CD8-positive, alpha-beta memory T cell (primary cell): ENCODE data around the gene UCK2. TPM values are rescaled to one million over a fixed set of nuclear protein-coding genes. Genes with fewer than 3 reads are reported as not detected.

Experiments
- CTCF ChIA-PET: fragments of 350-600 bp; sonication (Branson Sonifier 250); formaldehyde crosslinking; loops from one replicate; lab custom pipeline; 2021; ENCODE audit warnings: antibody characterized with exemption; lab: Charles Lee
- POLR2A ChIA-PET: fragments of 350-600 bp; sonication (Branson Sonifier 250); formaldehyde crosslinking; loops from one replicate; lab custom pipeline; 2021; ENCODE audit warnings: antibody characterized with exemption; lab: Charles Lee
- DNase-seq, 5 donors: peaks; one replicate each; pipeline versions ENCODE4 v3.0.0 to v3.0.0-alpha.2; 2020 to 2022; ENCODE audit warnings: mixed read lengths in 1 of 5
- H3K27ac ChIP-seq: one replicate; pipeline ENCODE4 v1.7.0; 2013; ENCODE audit warnings: low read depth, mild to moderate bottlenecking, low read length, moderate library complexity
- H3K27me3 ChIP-seq: 2 replicates; pipeline ENCODE4 v1.7.0; 2013; ENCODE audit warnings: low read length, mild to moderate bottlenecking; ENCODE audit not compliant: insufficient read depth, poor library complexity, severe bottlenecking
- H3K36me3 ChIP-seq: 2 replicates; pipeline ENCODE4 v1.7.0; 2013; ENCODE audit warnings: mild to moderate bottlenecking, low read length, moderate library complexity; ENCODE audit not compliant: insufficient read depth
- H3K4me1 ChIP-seq: 2 replicates; pipeline ENCODE4 v1.7.0; 2013; ENCODE audit warnings: mild to moderate bottlenecking, low read length, moderate library complexity; ENCODE audit not compliant: insufficient read depth
- H3K4me3 ChIP-seq: 2 replicates; pipeline ENCODE4 v1.7.0; 2013; ENCODE audit warnings: mild to moderate bottlenecking, low read length
- H3K9me3 ChIP-seq: 2 replicates; pipeline ENCODE4 v1.7.0; 2013; ENCODE audit warnings: mild to moderate bottlenecking, low read length
- H3K27ac Mint-ChIP-seq, 8 donors: one replicate each; pipeline ENCODE4 v1.8.0; 2020 to 2021; ENCODE audit warnings: mixed read lengths in 8 of 8, mild to moderate bottlenecking in 6 of 8, inconsistent platforms in 3 of 8, moderate library complexity in 3 of 8
- H3K27me3 Mint-ChIP-seq, 2 donors: one replicate each; pipeline ENCODE4 v1.8.0; 2020 to 2021; ENCODE audit warnings: mixed read lengths in 2 of 2, mild to moderate bottlenecking in 1 of 2, moderate library complexity in 1 of 2
- H3K36me3 Mint-ChIP-seq, 3 donors: one replicate each; pipeline ENCODE4 v1.8.0; 2020 to 2021; ENCODE audit warnings: mixed read lengths in 3 of 3, inconsistent platforms in 1 of 3, mild to moderate bottlenecking in 1 of 3
- H3K4me1 Mint-ChIP-seq, 3 donors: one replicate each; pipeline ENCODE4 v1.8.0; 2020 to 2021; ENCODE audit warnings: mixed read lengths in 3 of 3, inconsistent platforms in 1 of 3, mild to moderate bottlenecking in 1 of 3
- H3K4me3 Mint-ChIP-seq, 7 donors: one replicate each; pipeline ENCODE4 v1.8.0; 2020 to 2021; ENCODE audit warnings: mixed read lengths in 7 of 7, mild to moderate bottlenecking in 6 of 7, moderate library complexity in 4 of 7, inconsistent platforms in 2 of 7
- H3K9me3 Mint-ChIP-seq, 5 donors: one replicate each; pipeline ENCODE4 v1.8.0; 2020 to 2022; ENCODE audit warnings: mixed read lengths in 5 of 5, mild to moderate bottlenecking in 3 of 5, moderate library complexity in 2 of 5, inconsistent platforms in 1 of 5
- polyA plus RNA-seq: library from polyadenylated mRNA; unstranded; fragments of 300-500 nt; fragmentation: Illumina TruSeq; gene quantifications from one replicate; pipeline ENCODE4 v1.2.3, GENCODE V29; 2021
- total RNA-seq, 2 experiments: library from RNA; stranded (reverse); gene quantifications; one replicate each; pipeline ENCODE4 v1.2.3, GENCODE V29; 2021

UCK2 gene
- total and polyA plus RNA-seq, 3 experiments from 2014 or later = 10.7 to 100 (median 97.4) TPM

DNA sequence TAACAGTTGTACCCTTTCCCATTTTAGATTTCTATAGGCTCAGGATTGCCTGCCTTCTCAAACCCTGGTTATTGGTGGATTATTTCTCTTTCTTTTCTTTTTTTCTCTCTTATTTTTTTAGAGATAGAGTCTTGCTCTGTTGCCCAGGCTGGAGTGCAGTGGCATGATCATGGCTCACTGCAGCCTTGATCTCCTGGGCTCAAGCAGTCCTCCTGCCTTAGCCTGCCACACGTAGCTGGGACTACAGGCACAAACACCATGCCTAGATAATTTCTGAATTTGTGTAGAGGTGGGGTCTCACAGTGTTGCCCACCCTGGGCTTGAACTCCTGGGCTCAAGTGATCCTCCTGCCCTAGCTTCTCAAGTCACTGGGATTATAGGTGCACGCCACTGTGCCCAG, 58.8 kb downstream of the UCK2 start:
- POLR2A ChIA-PET = no interaction called here
- Histone ChIP-seq H3K9me3 (no peaks in the 10 kb centered on the region), H3K27me3 (no peaks in the 10 kb centered on the region), H3K27ac (no peak overlapping the region), H3K4me1 (no peaks in the 10 kb centered on the region), H3K36me3 (no peaks in the 10 kb centered on the region), H3K4me3 (no peak overlapping the region)
- H3K4me1 Mint-ChIP-seq = peaks cover 0 to 4% (median 0%) of the 10 kb centered on the region in 3 donors
- no peak overlapping the region for H3K4me3 Mint-ChIP-seq
- H3K9me3 Mint-ChIP-seq = no peaks in the 10 kb centered on the region
- peaks cover 0 to 4% (median 2%) of the 10 kb centered on the region in 3 donors for H3K36me3 Mint-ChIP-seq
- H3K27ac Mint-ChIP-seq = no peak overlapping the region
- peaks cover 0 to 1% of the 10 kb centered on the region in 2 donors for H3K27me3 Mint-ChIP-seq
- CTCF ChIA-PET = interaction anchor here (1.2 kb wide), 1 partner anchor 28 kb away, joined by 4 read pairs; no protein-coding TSS in a partner anchor
- no peak for DNase-seq

DNA sequence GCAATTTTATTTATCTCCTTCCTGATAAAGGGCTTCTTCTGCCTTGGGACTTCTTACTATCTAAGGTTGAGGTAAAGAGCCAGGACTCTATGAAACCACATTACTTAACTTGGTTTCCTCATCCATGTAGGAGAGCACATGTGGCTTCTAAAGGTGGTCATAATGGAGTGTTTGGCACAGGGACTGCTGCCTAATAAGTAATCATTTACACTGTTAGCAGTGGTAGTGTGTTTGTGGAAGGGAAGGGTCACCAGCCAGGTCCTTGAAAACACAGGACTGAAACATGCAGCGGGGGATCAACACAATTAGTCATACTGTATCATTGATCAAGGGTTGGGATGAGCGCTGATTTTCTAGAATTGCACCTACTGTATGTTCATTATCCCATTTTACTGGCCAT, 59.6 kb downstream of the UCK2 start:
- H3K36me3 Mint-ChIP-seq = peaks cover 0 to 10% (median 5%) of the 10 kb centered on the region in 3 donors
- peaks cover 0 to 1% of the 10 kb centered on the region in 2 donors for H3K27me3 Mint-ChIP-seq
- no peaks in the 10 kb centered on the region for H3K9me3 Mint-ChIP-seq
- no peak overlapping the region for H3K4me3 ChIP-seq
- H3K4me1 Mint-ChIP-seq = peaks cover 0 to 4% (median 0%) of the 10 kb centered on the region in 3 donors
- no peaks in the 10 kb centered on the region for H3K27me3 ChIP-seq
- DNase-seq = no peak
- H3K27ac ChIP-seq = no peak overlapping the region
- POLR2A ChIA-PET = no interaction called here
- no peaks in the 10 kb centered on the region for H3K4me1 ChIP-seq
- H3K4me3 Mint-ChIP-seq = no peak overlapping the region
- no peak overlapping the region for H3K27ac Mint-ChIP-seq
- CTCF ChIA-PET = no interaction called here
- no peaks in the 10 kb centered on the region for H3K36me3 ChIP-seq
- H3K9me3 ChIP-seq = no peaks in the 10 kb centered on the region

DNA sequence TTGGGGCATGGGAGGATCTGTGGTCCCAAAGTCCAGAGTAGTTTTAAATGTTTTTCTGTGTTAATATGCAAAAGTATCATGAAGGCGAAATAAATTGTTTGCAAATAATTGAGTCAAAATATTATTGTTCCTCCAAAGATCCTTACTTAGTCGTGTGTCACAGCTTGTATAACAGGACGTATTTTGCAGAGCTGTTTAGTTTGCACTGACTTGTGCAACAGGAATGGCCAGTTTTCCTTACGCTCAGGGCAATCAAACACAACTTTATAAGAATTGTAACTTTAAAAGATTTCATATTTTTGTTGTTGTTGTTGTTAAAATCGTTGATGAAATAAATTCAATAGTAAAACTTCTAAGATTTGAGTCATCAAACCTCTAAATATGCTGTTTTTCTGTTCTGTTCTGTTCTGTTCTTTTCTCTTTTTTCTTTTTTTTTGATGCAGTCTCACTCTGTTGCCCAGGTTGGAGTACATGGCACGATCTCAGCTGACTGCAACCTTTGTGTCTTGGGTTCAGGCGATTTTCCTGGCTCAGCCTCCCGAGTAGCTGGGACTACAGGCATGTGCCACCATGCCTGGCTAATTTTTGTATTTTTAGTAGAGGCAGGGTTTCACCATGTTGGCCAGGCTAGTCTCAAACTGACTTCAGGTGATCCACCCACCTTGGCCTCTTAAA, 60.6 kb downstream of the UCK2 start:
- POLR2A ChIA-PET = no interaction called here
- H3K4me3 Mint-ChIP-seq = no peak overlapping the region
- Histone ChIP-seq H3K9me3 (no peaks in the 10 kb centered on the region), H3K4me3 (no peak overlapping the region), H3K4me1 (no peaks in the 10 kb centered on the region), H3K27ac (no peak overlapping the region), H3K27me3 (no peaks in the 10 kb centered on the region), H3K36me3 (no peaks in the 10 kb centered on the region)
- DNase-seq = no peak
- peaks cover 0 to 3% of the 10 kb centered on the region in 2 donors for H3K27me3 Mint-ChIP-seq
- peak overlapping the region in 2 of 8 donors; percentile 36 to 71 for H3K27ac Mint-ChIP-seq
- no peaks in the 10 kb centered on the region for H3K9me3 Mint-ChIP-seq
- H3K4me1 Mint-ChIP-seq = peaks cover 0 to 4% (median 0%) of the 10 kb centered on the region in 3 donors
- H3K36me3 Mint-ChIP-seq = peaks cover 5 to 17% (median 6%) of the 10 kb centered on the region in 3 donors
- CTCF ChIA-PET = no interaction called here

DNA sequence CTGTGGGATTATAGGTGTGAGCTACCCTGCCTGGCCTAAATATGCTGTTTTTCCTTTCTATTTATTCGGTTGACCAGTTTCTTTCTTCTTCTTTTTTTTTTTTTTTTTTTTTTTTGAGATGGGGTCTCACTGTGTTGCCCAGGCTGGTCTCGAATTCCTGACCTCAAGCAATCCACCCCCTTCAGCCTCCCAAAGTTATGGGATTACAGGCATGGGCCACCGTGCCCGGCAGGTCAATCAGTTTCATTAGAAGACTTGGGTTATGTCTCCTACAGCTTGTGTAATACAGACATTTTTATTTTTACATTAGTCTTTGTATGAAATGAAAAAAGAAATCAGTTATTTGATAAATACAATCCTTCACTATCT, 61.1 kb downstream of the UCK2 start:
- H3K27me3 ChIP-seq = no peaks in the 10 kb centered on the region
- H3K27me3 Mint-ChIP-seq = peaks cover 0 to 3% of the 10 kb centered on the region in 2 donors
- no peaks in the 10 kb centered on the region for H3K9me3 ChIP-seq
- H3K4me1 ChIP-seq = no peaks in the 10 kb centered on the region
- peaks cover 5 to 20% (median 6%) of the 10 kb centered on the region in 3 donors for H3K36me3 Mint-ChIP-seq
- ChIA-PET CTCF (no interaction called here), POLR2A (no interaction called here)
- H3K27ac ChIP-seq = no peak overlapping the region
- no peak overlapping the region for H3K4me3 Mint-ChIP-seq
- H3K4me3 ChIP-seq = no peak overlapping the region
- DNase-seq = no peak
- H3K36me3 ChIP-seq = no peaks in the 10 kb centered on the region
- peaks cover 0 to 4% (median 0%) of the 10 kb centered on the region in 3 donors for H3K4me1 Mint-ChIP-seq
- no peaks in the 10 kb centered on the region for H3K9me3 Mint-ChIP-seq
- H3K27ac Mint-ChIP-seq = no peak overlapping the region

DNA sequence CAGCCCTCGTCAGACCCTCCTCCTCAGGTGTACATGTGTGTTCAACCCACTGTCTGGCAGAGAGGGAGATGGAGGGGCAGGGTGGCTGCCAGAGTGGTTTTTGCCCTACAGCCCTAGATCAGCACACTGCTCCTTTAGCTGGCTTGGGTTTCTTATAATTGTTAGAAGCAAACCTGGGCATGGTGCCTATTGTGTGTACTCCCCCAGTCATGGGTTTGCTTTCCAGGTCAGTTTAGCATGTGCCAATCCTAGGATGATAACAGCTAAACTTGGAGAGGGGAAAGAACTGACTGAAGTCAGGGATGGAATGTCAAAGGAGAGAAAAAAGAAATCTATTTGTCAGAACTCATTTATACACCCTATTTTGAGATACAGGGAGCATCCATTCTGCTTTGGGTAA, 63.3 kb downstream of the UCK2 start:
- peak overlapping the region in 1 of 8 donors; percentile 47 for H3K27ac Mint-ChIP-seq
- Histone ChIP-seq H3K9me3 (no peaks in the 10 kb centered on the region), H3K27ac (no peak overlapping the region), H3K4me3 (no peak overlapping the region), H3K27me3 (no peaks in the 10 kb centered on the region), H3K36me3 (no peaks in the 10 kb centered on the region), H3K4me1 (no peaks in the 10 kb centered on the region)
- H3K36me3 Mint-ChIP-seq = peaks cover 5 to 24% (median 6%) of the 10 kb centered on the region in 3 donors
- POLR2A ChIA-PET = no interaction called here
- no peak for DNase-seq
- H3K9me3 Mint-ChIP-seq = no peaks in the 10 kb centered on the region
- H3K4me3 Mint-ChIP-seq = no peak overlapping the region
- H3K27me3 Mint-ChIP-seq = peaks cover 0 to 3% of the 10 kb centered on the region in 2 donors
- CTCF ChIA-PET = no interaction called here
- peaks cover 0 to 4% (median 0%) of the 10 kb centered on the region in 3 donors for H3K4me1 Mint-ChIP-seq

DNA sequence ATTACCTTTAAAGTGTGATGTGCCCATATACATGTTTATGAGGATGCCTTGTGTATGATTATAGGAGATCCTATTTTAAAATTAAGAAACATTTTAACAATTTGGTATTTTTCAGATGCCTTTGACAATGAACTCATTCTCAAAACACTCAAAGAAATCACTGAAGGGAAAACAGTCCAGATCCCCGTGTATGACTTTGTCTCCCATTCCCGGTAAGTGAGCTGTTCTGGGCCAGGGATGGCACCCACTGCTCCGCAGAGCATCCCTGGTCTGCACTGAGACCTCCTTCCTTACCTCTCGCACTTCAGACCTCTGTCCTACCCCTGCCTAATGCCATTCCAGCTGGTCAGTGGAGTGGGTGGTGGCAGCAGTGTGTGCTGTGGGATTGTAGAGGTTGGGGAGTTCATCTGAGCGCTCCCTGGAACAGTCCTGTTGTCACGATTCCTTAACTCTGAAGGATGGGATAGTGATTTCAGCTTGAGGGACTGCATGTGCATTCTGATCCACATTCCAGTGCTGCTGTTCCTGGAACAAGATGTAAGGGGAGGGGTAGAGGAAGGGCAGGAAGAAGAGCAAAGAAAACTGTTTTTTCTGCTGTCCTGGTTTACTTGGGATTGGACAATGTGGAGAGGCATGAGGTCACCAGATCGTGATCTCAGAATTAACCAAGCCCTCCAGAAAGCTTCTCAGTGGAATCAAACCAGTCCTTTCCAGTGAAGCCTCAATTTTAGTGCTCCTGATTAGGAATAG, 63.9 kb downstream of the UCK2 start:
- Histone ChIP-seq H3K4me3 (no peak overlapping the region), H3K27me3 (no peaks in the 10 kb centered on the region), H3K27ac (no peak overlapping the region), H3K4me1 (no peaks in the 10 kb centered on the region), H3K9me3 (no peaks in the 10 kb centered on the region), H3K36me3 (no peaks in the 10 kb centered on the region)
- no peaks in the 10 kb centered on the region for H3K9me3 Mint-ChIP-seq
- H3K27ac Mint-ChIP-seq = no peak overlapping the region
- no peak for DNase-seq
- no peak overlapping the region for H3K4me3 Mint-ChIP-seq
- H3K36me3 Mint-ChIP-seq = peaks cover 5 to 26% (median 6%) of the 10 kb centered on the region in 3 donors
- POLR2A ChIA-PET = no interaction called here
- H3K27me3 Mint-ChIP-seq = peaks cover 0 to 3% of the 10 kb centered on the region in 2 donors
- H3K4me1 Mint-ChIP-seq = peaks cover 0 to 4% (median 0%) of the 10 kb centered on the region in 3 donors
- CTCF ChIA-PET = no interaction called here

DNA sequence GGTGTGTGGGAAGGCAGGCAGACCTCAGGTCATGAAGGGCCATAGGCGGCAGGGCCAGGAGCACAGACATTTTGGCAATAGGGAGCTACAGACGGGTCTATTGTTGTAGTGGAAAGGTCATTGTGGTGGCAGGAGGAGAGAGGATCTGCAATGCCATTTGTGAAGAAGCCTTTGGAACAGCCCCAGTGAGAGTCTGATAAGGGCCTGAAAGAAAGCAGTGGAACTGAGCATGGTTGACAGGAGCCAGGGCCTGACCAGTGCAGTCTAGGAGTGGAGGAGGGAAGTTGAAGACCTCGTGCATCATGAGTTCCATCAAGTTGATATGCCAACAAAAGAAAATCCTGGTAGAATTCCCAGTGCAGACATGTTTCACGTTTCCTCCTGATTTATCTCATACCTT, 65.5 kb downstream of the UCK2 start:
- no peaks in the 10 kb centered on the region for H3K36me3 ChIP-seq
- H3K27ac ChIP-seq = no peak overlapping the region
- DNase-seq = no peak
- ChIA-PET CTCF (interaction anchor here (2.4 kb wide), 1 partner anchor 22 kb away, joined by 6 read pairs; no protein-coding TSS in a partner anchor), POLR2A (no interaction called here)
- Mint-ChIP-seq H3K36me3 (peaks cover 5 to 36% (median 6%) of the 10 kb centered on the region in 3 donors), H3K9me3 (no peaks in the 10 kb centered on the region), H3K27me3 (peaks cover 0 to 2% of the 10 kb centered on the region in 2 donors), H3K4me3 (no peak overlapping the region), H3K4me1 (peaks cover 9 to 12% (median 10%) of the 10 kb centered on the region in 3 donors), H3K27ac (peak overlapping the region in 1 of 8 donors; percentile 2)
- no peaks in the 10 kb centered on the region for H3K9me3 ChIP-seq
- no peaks in the 10 kb centered on the region for H3K27me3 ChIP-seq
- H3K4me1 ChIP-seq = no peaks in the 10 kb centered on the region
- H3K4me3 ChIP-seq = no peak overlapping the region

DNA sequence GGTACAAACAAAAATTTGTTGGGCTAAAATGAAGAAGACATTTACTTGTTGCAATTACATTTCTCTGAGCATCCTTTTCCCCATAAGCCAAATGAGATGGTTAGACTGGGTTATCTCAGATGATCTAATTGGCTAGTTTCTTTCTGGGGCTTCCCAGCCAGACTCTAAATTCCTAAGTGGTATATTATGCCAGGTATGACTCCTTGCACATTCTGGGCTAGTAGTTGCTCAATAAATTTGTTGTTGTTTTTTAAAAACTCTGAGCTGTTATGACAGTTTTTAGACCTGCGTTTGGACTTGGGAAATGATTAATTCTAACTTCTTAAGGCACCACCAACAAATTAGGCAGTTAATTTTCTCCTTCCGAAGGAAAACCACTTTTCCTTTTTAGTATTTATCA, 66.1 kb downstream of the UCK2 start:
- Histone ChIP-seq H3K27ac (no peak overlapping the region), H3K27me3 (no peaks in the 10 kb centered on the region), H3K9me3 (no peaks in the 10 kb centered on the region), H3K4me3 (no peak overlapping the region), H3K4me1 (no peaks in the 10 kb centered on the region), H3K36me3 (no peaks in the 10 kb centered on the region)
- H3K27me3 Mint-ChIP-seq = peaks cover 0 to 2% of the 10 kb centered on the region in 2 donors
- H3K4me3 Mint-ChIP-seq = no peak overlapping the region
- no peaks in the 10 kb centered on the region for H3K9me3 Mint-ChIP-seq
- no peak for DNase-seq
- H3K4me1 Mint-ChIP-seq = peaks cover 9 to 13% (median 10%) of the 10 kb centered on the region in 3 donors
- H3K36me3 Mint-ChIP-seq = peaks cover 5 to 38% (median 6%) of the 10 kb centered on the region in 3 donors
- H3K27ac Mint-ChIP-seq = no peak overlapping the region
- POLR2A ChIA-PET = no interaction called here
- CTCF ChIA-PET = interaction anchor here (2.4 kb wide), 1 partner anchor 23 kb away, joined by 6 read pairs; no protein-coding TSS in a partner anchor
